ENCODE measurements around the gene NIM1K. TPM values are rescaled to one million over a fixed set of nuclear protein-coding genes. Genes with fewer than 3 reads are reported as not detected.

Gene NIM1K
- polyA plus RNA-seq, 1 experiment, result 0.72 TPM

DNA sequence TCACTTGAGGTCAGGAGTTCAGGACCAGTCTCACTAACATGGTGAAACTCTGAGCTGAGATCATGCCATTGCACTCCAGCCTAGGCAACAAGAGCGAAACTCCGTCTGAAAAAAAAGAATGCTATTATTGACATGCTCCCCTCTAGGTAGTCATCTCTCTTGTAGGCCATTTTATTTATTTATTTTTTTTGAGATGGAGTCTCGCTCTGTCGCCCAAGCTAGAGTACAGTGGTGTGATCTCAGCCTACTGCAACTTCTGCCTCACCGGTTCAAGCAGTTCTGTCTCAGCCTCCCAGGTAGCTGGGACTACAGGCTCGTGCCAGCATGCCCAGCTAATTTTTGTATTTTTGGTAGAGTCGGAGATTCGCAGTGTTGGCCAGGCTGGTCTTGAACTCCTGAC lies 20.6 kb upstream of the NIM1K start:
- no peak overlapping the region for H3K4me3 ChIP-seq (ENCODE audit: low read depth, low read length)
- no peak for DNase-seq (ENCODE audit: low read depth, low spot score)
- TF ChIP-seq, protein P1, sequence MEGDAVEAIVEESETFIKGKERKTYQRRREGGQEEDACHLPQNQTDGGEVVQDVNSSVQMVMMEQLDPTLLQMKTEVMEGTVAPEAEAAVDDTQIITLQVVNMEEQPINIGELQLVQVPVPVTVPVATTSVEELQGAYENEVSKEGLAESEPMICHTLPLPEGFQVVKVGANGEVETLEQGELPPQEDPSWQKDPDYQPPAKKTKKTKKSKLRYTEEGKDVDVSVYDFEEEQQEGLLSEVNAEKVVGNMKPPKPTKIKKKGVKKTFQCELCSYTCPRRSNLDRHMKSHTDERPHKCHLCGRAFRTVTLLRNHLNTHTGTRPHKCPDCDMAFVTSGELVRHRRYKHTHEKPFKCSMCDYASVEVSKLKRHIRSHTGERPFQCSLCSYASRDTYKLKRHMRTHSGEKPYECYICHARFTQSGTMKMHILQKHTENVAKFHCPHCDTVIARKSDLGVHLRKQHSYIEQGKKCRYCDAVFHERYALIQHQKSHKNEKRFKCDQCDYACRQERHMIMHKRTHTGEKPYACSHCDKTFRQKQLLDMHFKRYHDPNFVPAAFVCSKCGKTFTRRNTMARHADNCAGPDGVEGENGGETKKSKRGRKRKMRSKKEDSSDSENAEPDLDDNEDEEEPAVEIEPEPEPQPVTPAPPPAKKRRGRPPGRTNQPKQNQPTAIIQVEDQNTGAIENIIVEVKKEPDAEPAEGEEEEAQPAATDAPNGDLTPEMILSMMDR (IDR thresholded peaks at IDR 0.05; ENCODE audit: low read depth, low read length), result no peak
- ChIA-PET CTCF (interaction anchor here (1.1 kb wide), 1 partner anchor 135 kb away, joined by 4 read pairs; no protein-coding TSS in a partner anchor), POLR2A (no interaction called here)
- H3K27ac ChIP-seq (ENCODE audit: low read depth, low read length), result no peak overlapping the region
- H3K27me3 ChIP-seq (ENCODE audit: control insufficient read depth, insufficient read depth, low read length), result no peaks in the 10 kb centered on the region
- H3K9me3 ChIP-seq (ENCODE audit: control insufficient read depth, insufficient read depth, low read length), result no peaks in the 10 kb centered on the region

DNA sequence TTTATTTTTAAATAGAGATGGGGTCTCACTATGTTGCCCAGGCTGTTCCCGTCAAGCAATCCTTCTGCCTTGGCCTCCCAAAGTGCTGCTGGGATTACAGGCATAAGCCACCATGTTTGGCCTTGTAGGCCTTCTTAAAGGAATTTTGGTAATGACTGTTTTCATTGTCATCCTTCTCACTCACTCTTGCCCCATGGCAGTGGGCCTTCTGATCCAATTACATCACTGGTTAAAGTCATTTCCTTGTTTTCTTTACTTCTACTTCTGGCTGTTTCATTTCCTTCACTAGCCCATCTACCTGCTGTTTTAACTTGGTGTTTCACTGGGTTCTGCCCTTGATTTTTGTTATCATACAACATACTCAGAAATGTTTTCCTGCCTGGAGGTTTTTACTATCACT lies 20.1 kb upstream of the NIM1K start:
- no peak overlapping the region for H3K27ac ChIP-seq (ENCODE audit: low read depth, low read length)
- H3K27me3 ChIP-seq (ENCODE audit: control insufficient read depth, insufficient read depth, low read length), result no peaks in the 10 kb centered on the region
- TF ChIP-seq, protein P1 (IDR thresholded peaks at IDR 0.05; ENCODE audit: low read depth, low read length), result no peak
- ChIA-PET CTCF (no interaction called here), POLR2A (no interaction called here)
- no peak for DNase-seq (ENCODE audit: low read depth, low spot score)
- H3K9me3 ChIP-seq (ENCODE audit: control insufficient read depth, insufficient read depth, low read length), result no peaks in the 10 kb centered on the region
- H3K4me3 ChIP-seq (ENCODE audit: low read depth, low read length), result no peak overlapping the region

DNA sequence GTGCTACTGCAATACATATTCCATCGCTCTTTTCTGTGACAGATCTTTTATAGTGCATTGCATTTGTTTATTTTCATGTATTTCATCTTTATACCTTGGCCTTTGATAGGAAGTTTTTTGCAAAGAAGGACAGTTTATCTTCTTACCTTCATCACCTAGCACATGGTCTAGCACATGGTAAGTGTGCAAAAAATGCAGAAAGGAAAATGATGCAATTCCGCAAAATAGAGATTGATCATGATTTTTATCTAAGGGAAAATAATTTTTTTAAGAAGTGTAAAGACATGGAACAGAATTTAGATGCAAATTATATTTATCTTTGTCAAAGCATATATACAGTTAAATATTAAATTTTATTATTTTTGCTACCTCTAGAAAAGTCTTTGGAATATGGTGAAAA lies 19.2 kb upstream of the NIM1K start:
- no peaks in the 10 kb centered on the region for H3K9me3 ChIP-seq (ENCODE audit: control insufficient read depth, insufficient read depth, low read length)
- DNase-seq (ENCODE audit: low read depth, low spot score), result no peak
- no peaks in the 10 kb centered on the region for H3K27me3 ChIP-seq (ENCODE audit: control insufficient read depth, insufficient read depth, low read length)
- CTCF ChIA-PET, result interaction anchor here (1.3 kb wide), 1 partner anchor 68 kb away, joined by 3 read pairs; no protein-coding TSS in a partner anchor
- no peak overlapping the region for H3K4me3 ChIP-seq (ENCODE audit: low read depth, low read length)
- POLR2A ChIA-PET, result no interaction called here
- no peak overlapping the region for H3K27ac ChIP-seq (ENCODE audit: low read depth, low read length)
- TF ChIP-seq, protein P1 (IDR thresholded peaks at IDR 0.05; ENCODE audit: low read depth, low read length), result no peak

- Histone ChIP-seq H3K9me3 (ENCODE audit: control insufficient read depth, insufficient read depth, low read length) (no peaks in the 10 kb centered on the region), H3K4me3 (ENCODE audit: low read depth, low read length) (no peak overlapping the region), H3K27ac (ENCODE audit: low read depth, low read length) (no peak overlapping the region), H3K27me3 (ENCODE audit: control insufficient read depth, insufficient read depth, low read length) (no peaks in the 10 kb centered on the region)
- ChIA-PET POLR2A (no interaction called here), CTCF (no interaction called here)
- no peak for DNase-seq (ENCODE audit: low read depth, low spot score)
- TF ChIP-seq, protein P1 (IDR thresholded peaks at IDR 0.05; ENCODE audit: low read depth, low read length), result no peak
Observed at GRCh38 chr5:43174586-43174985, 17.4 kb upstream of the NIM1K start.

DNA sequence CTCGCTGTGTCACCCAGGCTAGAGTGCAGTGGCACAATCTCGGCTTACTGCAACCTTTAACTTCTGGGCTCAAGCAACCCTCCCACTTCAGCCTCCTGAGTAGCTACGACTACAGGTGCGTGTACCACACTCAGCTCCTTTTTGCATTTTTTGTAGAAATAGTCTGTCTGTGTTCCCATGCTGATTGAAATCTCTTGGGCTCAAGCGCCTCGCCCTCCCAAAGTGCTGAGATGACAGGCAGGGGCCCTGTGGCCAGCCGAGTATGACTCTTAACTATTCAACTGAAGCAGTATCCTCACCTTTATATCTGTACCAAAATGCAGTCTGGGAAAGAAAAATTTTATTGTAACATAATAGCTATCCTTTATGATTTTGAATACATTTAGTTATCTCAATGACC lies 12.2 kb upstream of the NIM1K start:
- H3K27me3 ChIP-seq (ENCODE audit: control insufficient read depth, insufficient read depth, low read length), result no peaks in the 10 kb centered on the region
- POLR2A ChIA-PET, result no interaction called here
- no peak for DNase-seq (ENCODE audit: low read depth, low spot score)
- no peak overlapping the region for H3K27ac ChIP-seq (ENCODE audit: low read depth, low read length)
- no peaks in the 10 kb centered on the region for H3K9me3 ChIP-seq (ENCODE audit: control insufficient read depth, insufficient read depth, low read length)
- CTCF ChIA-PET, result interaction anchor here (0.9 kb wide), 1 partner anchor 74 kb away, joined by 3 read pairs; no protein-coding TSS in a partner anchor
- TF ChIP-seq, protein P1 (IDR thresholded peaks at IDR 0.05; ENCODE audit: low read depth, low read length), result no peak
- no peak overlapping the region for H3K4me3 ChIP-seq (ENCODE audit: low read depth, low read length)
